Stimulated activated naive B cell treated with anti-CD40 and anti-IgM and Interleukin-4, amounts not matched to agents 10 μg/mL and 1 μg/mL and 100 μg/mL, for 72 hours (primary cell): Measurements from ENCODE around the gene PLD5.
"Not testable (repeated sequence)": the region's sequence is repeated elsewhere in the genome, so short reads cannot be mapped to it uniquely, and the experiment has no call there.

Source experiments
- ATAC-seq, 2 donors: fragments of 150-1000 bp; cut with Tn5 transposase; replicated peaks; 2 replicates each; pipeline ENCODE4 v1.10.0; 2021; ENCODE audit warnings: moderate library complexity in 1 of 2
- DNase-seq: peaks from one replicate; pipeline ENCODE4 v3.0.0; 2021
- H3K27ac Mint-ChIP-seq: one replicate; pipeline ENCODE4 v1.8.0; 2022; ENCODE audit warnings: mild to moderate bottlenecking, mixed read lengths
- H3K27me3 Mint-ChIP-seq, 2 donors: one replicate each; pipeline ENCODE4 v1.8.0; 2022; ENCODE audit warnings: mixed read lengths in 2 of 2
- H3K36me3 Mint-ChIP-seq, 2 donors: one replicate each; pipeline ENCODE4 v1.8.0; 2022; ENCODE audit warnings: mixed read lengths in 2 of 2, mild to moderate bottlenecking in 1 of 2
- H3K4me1 Mint-ChIP-seq, 2 donors: one replicate each; pipeline ENCODE4 v1.8.0; 2022; ENCODE audit warnings: mixed read lengths in 2 of 2, mild to moderate bottlenecking in 1 of 2
- H3K4me3 Mint-ChIP-seq, 2 donors: one replicate each; pipeline ENCODE4 v1.8.0; 2022; ENCODE audit warnings: mild to moderate bottlenecking in 2 of 2, mixed read lengths in 2 of 2, moderate library complexity in 1 of 2
- H3K9me3 Mint-ChIP-seq, 2 donors: one replicate each; pipeline ENCODE4 v1.8.0; 2022; ENCODE audit warnings: mixed read lengths in 2 of 2, mild to moderate bottlenecking in 1 of 2

Gene PLD5

DNA sequence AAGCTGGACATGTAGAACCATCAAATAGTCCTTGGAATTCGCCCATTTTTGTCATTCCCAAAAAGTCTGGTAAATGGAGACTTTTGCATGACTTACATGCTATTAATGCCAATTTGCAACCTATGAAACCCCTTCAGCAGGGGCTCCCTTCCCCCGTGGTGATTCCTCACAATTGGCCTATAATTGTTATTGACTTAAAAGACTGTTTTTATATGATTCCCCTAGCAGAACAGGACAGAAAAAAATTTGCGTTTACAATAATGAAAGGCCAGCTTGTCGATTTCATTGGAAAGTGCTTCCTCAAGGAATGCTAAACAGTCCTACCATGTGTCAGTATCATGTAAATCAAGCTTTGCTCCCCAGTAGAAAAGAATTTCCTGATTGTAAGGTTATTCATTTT lies 311.5 kb downstream of the PLD5 start:
- H3K4me3 Mint-ChIP-seq, H3K27me3 Mint-ChIP-seq, H3K36me3 Mint-ChIP-seq, ATAC-seq, H3K27ac Mint-ChIP-seq, H3K4me1 Mint-ChIP-seq, DNase-seq: not testable (repeated sequence)
- H3K9me3 Mint-ChIP-seq: peaks cover 10 to 15% of the 10 kb centered on the region in 2 donors

DNA sequence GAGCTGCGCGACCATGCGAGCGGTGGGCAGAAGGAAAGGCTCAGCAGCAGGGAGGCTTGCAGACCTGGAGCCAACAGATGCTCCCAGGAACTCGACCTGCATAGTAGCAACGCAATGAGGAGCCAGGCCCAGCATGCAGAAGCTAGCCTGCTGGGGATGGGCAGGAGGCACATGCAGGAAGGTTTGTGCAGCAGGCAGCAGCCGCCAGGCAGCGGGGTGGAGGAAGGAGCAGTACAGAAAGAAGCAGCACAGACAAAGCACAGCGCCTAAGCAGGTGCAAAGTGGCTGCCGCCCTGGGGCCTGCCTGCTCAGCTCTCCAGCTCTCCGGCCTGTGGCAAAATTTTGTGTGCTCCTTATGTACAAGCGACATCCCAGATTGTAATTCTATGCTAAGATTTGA lies 312.1 kb downstream of the PLD5 start:
- DNase-seq (no peak), ATAC-seq (no peak)
- Mint-ChIP-seq H3K9me3 (peaks cover 7 to 13% of the 10 kb centered on the region in 2 donors), H3K27ac (no peak overlapping the region), H3K27me3 (peaks cover 0 to 8% of the 10 kb centered on the region in 2 donors), H3K4me1 (no peaks in the 10 kb centered on the region), H3K36me3 (peaks cover 0 to 3% of the 10 kb centered on the region in 2 donors), H3K4me3 (no peak overlapping the region)

DNA sequence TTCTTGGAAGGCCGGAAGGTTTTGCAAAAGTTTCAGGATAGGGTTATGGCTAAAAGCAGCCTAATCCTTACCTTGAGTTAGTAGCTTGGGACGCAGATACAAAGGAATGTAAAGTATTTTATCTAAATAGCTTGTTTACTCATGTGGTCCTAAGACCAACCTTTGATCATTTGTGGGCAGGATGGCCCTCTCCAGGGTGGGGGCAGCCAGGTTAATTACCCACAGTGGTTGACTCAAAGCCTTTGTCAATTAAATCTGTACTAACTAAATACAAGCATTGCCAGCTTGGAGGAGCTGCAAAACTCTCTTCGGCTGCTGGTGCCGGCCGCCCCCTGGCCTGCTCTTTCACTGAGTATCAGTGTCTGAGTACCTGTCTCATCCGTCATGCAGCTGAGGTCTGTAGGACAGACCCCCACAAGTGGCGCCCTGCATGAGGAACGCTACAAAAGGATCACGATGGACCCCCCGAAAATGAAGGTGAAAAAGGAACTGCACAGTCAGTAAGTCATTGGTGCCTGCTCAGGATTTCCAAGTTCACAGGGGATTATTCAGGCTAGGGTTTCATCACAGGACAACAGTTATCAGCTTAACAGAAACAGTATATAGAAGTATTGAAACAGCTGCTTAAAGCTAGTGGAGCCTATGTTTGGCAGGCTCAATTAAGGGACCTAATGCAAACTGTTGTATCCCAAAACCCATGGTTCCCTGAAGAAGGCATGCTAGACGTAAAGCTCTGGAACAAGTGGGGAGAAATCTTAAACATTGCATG lies 313.1 kb downstream of the PLD5 start:
- peaks cover 0 to 8% of the 10 kb centered on the region in 2 donors for H3K27me3 Mint-ChIP-seq
- peaks cover 6 to 8% of the 10 kb centered on the region in 2 donors for H3K9me3 Mint-ChIP-seq
- no peak overlapping the region for H3K27ac Mint-ChIP-seq
- H3K36me3 Mint-ChIP-seq: peaks cover 0 to 3% of the 10 kb centered on the region in 2 donors
- DNase-seq (no peak), ATAC-seq (no peak)
- no peaks in the 10 kb centered on the region for H3K4me1 Mint-ChIP-seq
- H3K4me3 Mint-ChIP-seq: no peak overlapping the region

DNA sequence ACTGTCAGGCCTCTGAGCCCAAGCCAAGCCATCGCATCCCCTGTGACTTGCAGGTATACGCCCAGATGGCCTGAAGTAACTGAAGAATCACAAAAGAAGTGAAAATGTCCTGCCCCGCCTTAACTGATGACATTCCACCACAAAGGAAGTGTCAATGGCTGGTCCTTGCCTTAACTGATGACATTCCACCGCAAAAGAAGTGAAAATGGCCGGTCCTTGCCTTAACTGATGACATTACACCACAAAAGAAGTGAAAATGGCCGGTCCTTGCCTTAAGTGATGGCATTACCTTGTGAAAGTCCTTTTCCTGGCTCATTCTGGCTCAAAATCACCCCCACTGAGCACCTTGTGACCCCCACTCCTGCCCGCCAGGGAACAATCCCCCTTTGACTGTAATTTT lies 314.2 kb downstream of the PLD5 start:
- not testable (repeated sequence) for H3K9me3 Mint-ChIP-seq, H3K4me3 Mint-ChIP-seq, DNase-seq, ATAC-seq, H3K27me3 Mint-ChIP-seq, H3K4me1 Mint-ChIP-seq, H3K36me3 Mint-ChIP-seq, H3K27ac Mint-ChIP-seq

DNA sequence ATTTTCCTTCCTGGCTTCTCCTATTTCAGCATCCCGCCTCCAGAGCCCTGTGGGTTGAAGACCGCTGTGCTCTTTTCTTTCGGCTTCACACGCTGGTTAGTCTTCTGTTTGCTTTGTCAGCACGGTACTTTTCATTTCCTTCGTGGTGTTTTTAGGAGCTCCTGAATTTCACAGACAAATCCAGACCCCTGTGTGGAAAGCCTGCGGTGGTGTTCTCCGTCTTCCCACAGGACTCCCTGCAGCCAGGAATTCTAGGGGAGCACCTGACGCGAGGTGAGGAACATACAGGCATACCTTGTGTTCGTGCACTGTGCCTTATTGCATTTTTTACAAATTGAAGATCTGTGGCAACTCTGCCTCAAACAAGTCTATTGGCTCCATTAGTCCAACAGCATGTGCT lies 315.4 kb downstream of the PLD5 start:
- Mint-ChIP-seq H3K27ac (no peak overlapping the region), H3K36me3 (no peaks in the 10 kb centered on the region), H3K4me3 (no peak overlapping the region), H3K9me3 (no peaks in the 10 kb centered on the region), H3K27me3 (peaks cover 0 to 8% of the 10 kb centered on the region in 2 donors), H3K4me1 (no peaks in the 10 kb centered on the region)
- no peak for DNase-seq
- ATAC-seq: no peak

DNA sequence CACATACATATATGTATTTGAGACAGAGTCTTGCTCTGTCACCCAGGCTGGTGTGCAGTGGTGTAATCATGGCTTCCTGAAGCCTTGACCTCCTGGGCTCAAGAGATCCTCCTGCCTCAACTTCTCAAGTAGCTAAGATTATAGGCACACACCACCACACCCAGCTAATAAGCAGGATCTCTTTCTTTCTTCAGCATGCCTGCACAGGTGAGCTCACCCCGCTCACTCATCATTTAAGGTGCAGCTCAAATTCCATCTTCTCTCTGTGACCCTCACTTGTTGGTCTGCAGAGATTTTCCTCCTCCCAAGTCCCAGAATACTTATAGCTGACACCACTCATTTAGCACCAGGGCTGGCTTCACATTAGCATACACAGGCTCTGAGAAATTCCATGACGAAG lies 316.5 kb downstream of the PLD5 start:
- Mint-ChIP-seq H3K36me3 (no peaks in the 10 kb centered on the region), H3K4me1 (no peaks in the 10 kb centered on the region), H3K4me3 (no peak overlapping the region), H3K27ac (no peak overlapping the region), H3K27me3 (peaks cover 0 to 8% of the 10 kb centered on the region in 2 donors), H3K9me3 (no peaks in the 10 kb centered on the region)
- no peak for DNase-seq
- no peak for ATAC-seq

DNA sequence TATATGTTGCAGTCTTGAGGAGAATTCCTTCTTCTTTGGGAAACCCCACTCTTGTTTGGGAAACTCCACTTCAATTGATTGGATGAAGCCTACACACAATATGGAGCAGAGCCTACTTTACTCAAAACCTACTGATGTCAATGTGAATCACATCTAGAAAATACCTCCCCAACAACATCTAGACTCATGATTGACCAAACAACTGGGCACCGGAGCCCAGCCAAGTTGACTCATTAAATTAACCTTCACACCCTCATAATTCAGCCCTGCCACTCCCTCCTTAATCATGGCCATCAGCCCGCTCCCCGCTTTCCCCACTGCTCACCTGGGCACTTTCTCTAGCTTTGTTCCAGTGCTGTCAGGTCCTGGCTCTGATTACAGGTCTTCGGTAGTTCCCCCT lies 317.5 kb downstream of the PLD5 start:
- peaks cover 0 to 4% of the 10 kb centered on the region in 2 donors for H3K27me3 Mint-ChIP-seq
- H3K36me3 Mint-ChIP-seq: no peaks in the 10 kb centered on the region
- no peaks in the 10 kb centered on the region for H3K9me3 Mint-ChIP-seq
- ATAC-seq (no peak), DNase-seq (no peak)
- no peak overlapping the region for H3K4me3 Mint-ChIP-seq
- no peaks in the 10 kb centered on the region for H3K4me1 Mint-ChIP-seq
- no peak overlapping the region for H3K27ac Mint-ChIP-seq

DNA sequence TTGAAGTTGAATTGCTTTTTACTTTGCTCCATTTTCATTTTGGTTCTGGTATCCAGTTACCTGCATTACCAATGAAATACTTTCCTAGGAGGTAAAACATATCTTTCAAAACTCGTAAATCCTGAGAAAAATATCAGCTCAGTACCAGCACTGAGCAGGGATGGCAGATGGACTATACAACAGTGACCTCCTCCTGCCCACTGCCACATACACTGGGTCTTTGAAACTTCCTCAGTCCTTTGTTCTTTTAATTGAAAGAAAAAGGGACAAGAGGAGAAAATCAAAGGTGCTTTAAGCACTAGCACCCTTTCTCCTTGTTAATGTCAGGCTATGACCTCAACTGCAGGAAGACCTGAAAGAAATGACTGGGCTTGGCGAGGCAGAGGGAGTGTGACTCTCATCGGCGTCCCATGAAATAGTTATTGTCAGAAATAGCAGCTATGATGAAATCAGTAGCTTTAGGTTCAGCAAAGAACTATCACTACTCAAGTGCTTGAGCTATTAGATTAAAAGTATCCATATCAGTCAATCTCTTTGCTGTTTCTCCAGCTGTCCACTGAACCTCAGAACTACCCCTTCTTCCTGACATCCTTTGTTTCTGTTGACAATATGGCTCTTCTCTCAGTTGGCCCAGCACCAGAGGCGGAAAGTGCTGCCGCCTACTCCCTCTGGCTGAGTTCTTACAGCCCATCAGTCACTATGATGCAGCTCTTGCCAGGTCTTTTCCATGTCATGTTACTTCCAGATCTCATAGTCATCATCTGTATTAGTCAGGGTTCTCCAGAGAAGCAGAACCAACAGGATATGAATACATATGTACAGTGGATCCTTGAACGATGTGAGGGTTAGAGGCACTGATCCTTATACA lies 318.6 kb downstream of the PLD5 start:
- Mint-ChIP-seq H3K27ac (no peak overlapping the region), H3K27me3 (peaks cover 0 to 4% of the 10 kb centered on the region in 2 donors), H3K4me3 (no peak overlapping the region), H3K4me1 (no peaks in the 10 kb centered on the region), H3K36me3 (no peaks in the 10 kb centered on the region), H3K9me3 (no peaks in the 10 kb centered on the region)
- ATAC-seq (no peak), DNase-seq (no peak)

DNA sequence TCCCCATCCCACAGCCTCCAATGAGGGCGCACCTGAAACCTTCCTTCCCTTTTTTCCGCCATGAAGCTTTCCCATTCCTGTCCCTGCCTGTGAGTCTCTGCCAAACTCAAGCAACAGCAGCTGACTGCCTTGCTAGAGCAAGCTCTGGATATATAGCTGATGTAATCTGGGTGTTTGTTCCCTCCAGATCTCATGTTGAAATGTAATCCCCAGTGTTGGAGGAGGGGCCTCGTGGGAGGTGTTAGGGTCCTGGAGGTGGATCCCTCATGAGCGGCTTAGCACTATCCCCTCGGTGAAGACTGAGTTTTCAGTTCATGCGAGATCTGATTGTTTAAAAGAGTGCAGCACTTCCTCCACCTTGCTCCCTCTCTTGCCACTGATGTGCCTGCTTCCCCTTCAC lies 321.2 kb downstream of the PLD5 start:
- ATAC-seq (no peak), DNase-seq (no peak)
- Mint-ChIP-seq H3K9me3 (no peaks in the 10 kb centered on the region), H3K4me1 (no peaks in the 10 kb centered on the region), H3K4me3 (no peak overlapping the region), H3K27me3 (no peaks in the 10 kb centered on the region), H3K27ac (no peak overlapping the region), H3K36me3 (no peaks in the 10 kb centered on the region)

DNA sequence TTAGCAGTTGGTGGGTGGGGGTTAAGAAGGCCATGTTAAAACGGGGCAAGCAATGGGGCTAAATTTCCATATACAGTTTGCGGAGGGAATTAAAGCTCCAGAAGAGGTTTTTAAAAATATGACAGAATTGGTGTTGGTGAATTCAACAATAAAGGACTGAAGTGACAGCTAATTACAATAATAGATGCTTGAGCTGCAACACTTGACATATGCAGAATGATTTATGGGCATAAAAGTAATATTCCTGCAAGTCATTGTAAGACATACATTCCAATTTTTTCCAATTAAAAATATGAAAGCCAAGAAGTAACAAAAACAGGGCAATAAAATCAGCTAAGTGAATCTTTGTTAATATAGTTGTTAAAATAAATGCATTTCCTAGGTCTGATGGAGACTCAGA lies 323.4 kb downstream of the PLD5 start:
- H3K36me3 Mint-ChIP-seq: no peaks in the 10 kb centered on the region
- no peaks in the 10 kb centered on the region for H3K4me1 Mint-ChIP-seq
- no peak overlapping the region for H3K4me3 Mint-ChIP-seq
- H3K27me3 Mint-ChIP-seq: no peaks in the 10 kb centered on the region
- no peak overlapping the region for H3K27ac Mint-ChIP-seq
- no peaks in the 10 kb centered on the region for H3K9me3 Mint-ChIP-seq
- DNase-seq: no peak
- ATAC-seq: no peak

DNA sequence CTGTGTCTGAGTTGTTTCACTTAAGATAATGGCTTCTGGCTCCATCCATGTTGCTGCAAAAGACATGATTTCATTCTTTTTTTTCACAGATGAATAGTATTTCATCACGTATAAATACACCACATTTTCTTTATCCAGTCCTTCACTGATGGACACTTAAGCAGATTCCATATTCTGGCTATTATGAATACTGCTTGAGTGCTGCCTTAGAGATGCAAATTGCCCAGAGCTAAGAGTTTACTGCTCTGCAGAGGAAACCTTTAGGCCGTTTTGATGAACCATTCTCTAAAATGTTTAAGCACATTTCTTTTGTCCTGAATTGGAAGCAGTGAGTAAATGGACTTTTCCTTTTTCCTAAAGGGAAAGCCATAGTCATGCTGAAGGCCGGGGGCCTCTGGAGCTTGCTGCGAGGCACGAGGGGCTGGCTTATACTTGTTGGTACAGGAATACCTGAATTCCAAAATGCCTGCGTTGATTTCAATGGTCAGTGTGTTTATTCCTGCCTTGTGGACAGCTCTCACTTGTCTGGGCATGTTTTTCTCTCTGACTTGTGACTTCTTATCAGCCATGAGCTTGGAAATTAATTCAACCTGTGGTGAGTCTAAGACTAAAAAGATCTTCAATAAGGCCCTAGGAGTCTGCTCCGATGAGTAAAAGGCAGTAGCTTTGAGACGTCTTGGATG lies 324.6 kb downstream of the PLD5 start:
- Mint-ChIP-seq H3K27me3 (no peaks in the 10 kb centered on the region), H3K27ac (no peak overlapping the region), H3K9me3 (no peaks in the 10 kb centered on the region), H3K4me1 (no peaks in the 10 kb centered on the region), H3K36me3 (no peaks in the 10 kb centered on the region), H3K4me3 (no peak overlapping the region)
- DNase-seq: no peak
- no peak for ATAC-seq

DNA sequence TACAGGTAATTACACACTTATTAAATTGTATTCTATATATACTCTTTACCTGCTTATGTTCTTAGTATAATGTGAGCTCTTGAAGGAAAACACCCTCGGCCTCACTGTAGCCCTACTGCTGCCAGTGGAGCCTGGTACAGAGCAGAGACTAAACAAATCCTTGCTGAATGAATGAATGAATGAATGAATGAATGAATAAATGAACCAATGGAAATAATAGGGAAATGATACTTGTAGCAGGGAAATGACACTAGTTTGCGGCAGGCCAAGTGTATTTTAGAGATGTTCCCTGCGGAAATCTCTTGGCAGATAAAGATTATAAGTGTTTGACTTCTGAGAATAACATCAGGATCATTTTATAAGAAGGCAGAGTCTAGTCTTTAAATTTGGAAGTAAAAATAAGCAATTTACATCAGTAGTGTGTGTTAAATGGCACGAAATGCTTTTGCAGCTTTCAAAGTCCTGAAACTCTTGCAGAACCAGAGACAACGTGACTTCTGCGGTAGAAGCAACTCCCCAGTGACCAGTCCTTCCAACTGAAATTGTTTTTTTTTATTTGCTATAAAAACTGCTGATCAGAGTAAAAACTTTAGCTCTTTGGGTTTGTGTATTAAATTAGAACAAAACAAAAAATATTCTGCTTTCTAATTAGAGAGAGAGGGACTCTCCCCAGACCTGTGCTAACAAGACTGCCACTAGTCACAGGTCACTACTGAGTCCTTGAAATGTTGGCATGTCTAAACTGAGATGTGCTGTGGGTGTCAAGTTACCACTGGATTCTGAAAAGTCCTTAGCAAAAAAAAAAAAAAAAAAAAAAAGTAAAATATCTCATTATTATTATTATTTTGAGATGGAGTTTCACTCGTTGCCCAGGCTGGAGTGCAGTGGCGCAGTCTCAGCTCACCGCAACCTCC lies 326.3 kb downstream of the PLD5 start:
- H3K27ac Mint-ChIP-seq: no peak overlapping the region
- no peaks in the 10 kb centered on the region for H3K9me3 Mint-ChIP-seq

DNA sequence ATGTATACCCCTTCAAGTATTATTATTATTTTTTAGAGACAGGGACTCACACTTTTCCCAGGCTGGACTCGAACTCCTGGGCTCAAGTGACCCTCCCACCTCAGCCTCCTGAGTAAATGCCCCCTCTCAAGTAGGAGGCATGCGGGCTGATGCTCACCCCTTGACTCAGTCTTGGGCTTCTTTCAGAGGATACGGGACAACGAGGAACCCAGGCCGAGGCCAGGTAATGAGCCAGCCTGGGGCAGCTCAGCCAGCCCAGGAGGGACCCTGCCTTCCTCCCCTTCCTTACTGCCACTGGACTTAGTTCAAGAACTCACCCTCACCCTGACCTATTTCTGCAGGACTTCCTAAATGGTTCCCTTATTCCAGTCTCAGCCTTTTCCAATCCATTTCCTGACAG lies 327.6 kb downstream of the PLD5 start:
- no peaks in the 10 kb centered on the region for H3K27me3 Mint-ChIP-seq

More for the DNA sequence above, 326.3 kb downstream of the PLD5 start:
- Mint-ChIP-seq H3K4me1 (no peaks in the 10 kb centered on the region), H3K27me3 (no peaks in the 10 kb centered on the region), H3K36me3 (no peaks in the 10 kb centered on the region), H3K4me3 (no peak overlapping the region)
- DNase-seq (no peak), ATAC-seq (no peak)

DNA sequence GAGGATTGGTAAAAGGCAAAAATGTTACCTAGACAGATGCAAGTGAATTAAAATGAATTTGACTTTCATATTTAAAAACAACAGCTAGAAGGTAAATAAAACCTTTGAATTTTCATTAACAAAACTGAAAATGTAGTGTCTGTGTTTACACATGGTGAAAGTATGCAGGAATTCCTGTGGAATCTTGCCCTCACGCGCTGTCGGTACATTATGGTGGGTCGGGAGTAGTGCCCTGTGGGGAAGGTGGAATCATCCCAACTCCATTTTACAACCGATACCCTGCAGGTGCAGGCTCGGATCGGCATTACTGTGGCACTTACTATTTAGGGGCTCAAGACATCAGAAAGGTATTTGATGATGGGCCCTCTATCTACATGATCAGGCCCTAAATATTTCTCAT lies 328.4 kb downstream of the PLD5 start:
- DNase-seq: no peak
- Mint-ChIP-seq H3K9me3 (no peaks in the 10 kb centered on the region), H3K4me1 (no peaks in the 10 kb centered on the region), H3K36me3 (no peaks in the 10 kb centered on the region), H3K27ac (no peak overlapping the region), H3K27me3 (no peaks in the 10 kb centered on the region), H3K4me3 (no peak overlapping the region)
- ATAC-seq: no peak

More for the DNA sequence above, 327.6 kb downstream of the PLD5 start:
- H3K27ac Mint-ChIP-seq: no peak overlapping the region
- DNase-seq (no peak), ATAC-seq (no peak)
- H3K4me3 Mint-ChIP-seq: no peak overlapping the region
- H3K9me3 Mint-ChIP-seq: no peaks in the 10 kb centered on the region
- H3K4me1 Mint-ChIP-seq: no peaks in the 10 kb centered on the region
- H3K36me3 Mint-ChIP-seq: no peaks in the 10 kb centered on the region
